ENCODE measurements around the gene TAS2R46. TPM values are rescaled to one million over a fixed set of nuclear protein-coding genes. Genes with fewer than 3 reads are reported as not detected.
A peak's percentile ranks its signal among the peaks of the same experiment; 100 is the strongest.

The TAS2R46 gene
- total RNA-seq, 1 experiment from 2014 or later, result 1.2 TPM

- ChIA-PET CTCF (no interaction called here), POLR2A (ENCODE audit: unreplicated experiment) (no interaction called here)
- TF ChIP-seq, protein P1, sequence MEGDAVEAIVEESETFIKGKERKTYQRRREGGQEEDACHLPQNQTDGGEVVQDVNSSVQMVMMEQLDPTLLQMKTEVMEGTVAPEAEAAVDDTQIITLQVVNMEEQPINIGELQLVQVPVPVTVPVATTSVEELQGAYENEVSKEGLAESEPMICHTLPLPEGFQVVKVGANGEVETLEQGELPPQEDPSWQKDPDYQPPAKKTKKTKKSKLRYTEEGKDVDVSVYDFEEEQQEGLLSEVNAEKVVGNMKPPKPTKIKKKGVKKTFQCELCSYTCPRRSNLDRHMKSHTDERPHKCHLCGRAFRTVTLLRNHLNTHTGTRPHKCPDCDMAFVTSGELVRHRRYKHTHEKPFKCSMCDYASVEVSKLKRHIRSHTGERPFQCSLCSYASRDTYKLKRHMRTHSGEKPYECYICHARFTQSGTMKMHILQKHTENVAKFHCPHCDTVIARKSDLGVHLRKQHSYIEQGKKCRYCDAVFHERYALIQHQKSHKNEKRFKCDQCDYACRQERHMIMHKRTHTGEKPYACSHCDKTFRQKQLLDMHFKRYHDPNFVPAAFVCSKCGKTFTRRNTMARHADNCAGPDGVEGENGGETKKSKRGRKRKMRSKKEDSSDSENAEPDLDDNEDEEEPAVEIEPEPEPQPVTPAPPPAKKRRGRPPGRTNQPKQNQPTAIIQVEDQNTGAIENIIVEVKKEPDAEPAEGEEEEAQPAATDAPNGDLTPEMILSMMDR (conservative IDR thresholded peaks at IDR 0.05), result no peak
- TF ChIP-seq EZH2 (IDR thresholded peaks at IDR 0.05; ENCODE audit: low read depth), result no peak
- Histone ChIP-seq H3K27me3 (ENCODE audit: insufficient read depth, low read depth) (no peaks in the 10 kb centered on the region), H2AFZ (no peak overlapping the region), H3K36me3 (ENCODE audit: low read depth) (no peaks in the 10 kb centered on the region), H4K20me1 (ENCODE audit: insufficient read depth) (no peaks in the 10 kb centered on the region), H3K79me2 (ENCODE audit: low read depth) (no peaks in the 10 kb centered on the region), H3K4me1 (replicated peaks; ENCODE audit: insufficient read depth) (no peaks in the 10 kb centered on the region), H3K9me2 (ENCODE audit: insufficient read depth) (no peaks in the 10 kb centered on the region), H3F3A (ENCODE audit: insufficient read depth, low read depth) (no peaks in the 10 kb centered on the region), H3K4me3 (no peak overlapping the region), H3K9me3 (ENCODE audit: insufficient read depth, low read depth) (no peaks in the 10 kb centered on the region), H3K4me2 (no peak overlapping the region), H3K27ac (no peak overlapping the region)
- intact Hi-C loops (cut with micrococcal nuclease; ENCODE audit: unreplicated experiment), result loop anchor here (1.0 kb wide), 1 partner anchor 54 kb away; no protein-coding TSS in a partner anchor
- no TSS peak for BruUV-seq (replicated peaks)
- DNase-seq, result peak in 1 of 2 experiments; percentile 4
Measured at GRCh38 chr12:11015775-11016430, 46.2 kb downstream of the TAS2R46 start.

DNA sequence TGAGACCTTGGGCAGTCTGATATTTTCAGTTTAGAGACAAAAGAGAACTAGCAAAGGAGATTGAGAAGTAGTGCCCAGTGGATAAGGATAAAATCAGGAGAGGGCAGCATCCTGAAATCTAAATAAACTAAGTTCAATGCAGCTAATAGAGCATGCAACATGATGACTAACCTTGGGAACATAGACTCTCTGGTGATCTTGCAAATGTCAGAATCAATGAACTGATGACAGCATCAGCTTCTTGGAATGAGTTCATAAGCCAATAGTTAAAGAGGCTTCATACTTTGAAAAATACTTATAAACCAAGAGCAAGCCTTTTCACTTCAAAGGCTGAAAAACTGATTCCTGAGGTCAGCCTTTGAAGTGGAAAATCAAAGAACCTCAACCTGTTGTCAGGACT lies 47.9 kb downstream of the TAS2R46 start:
- H3F3A ChIP-seq (ENCODE audit: insufficient read depth, low read depth), result no peaks in the 10 kb centered on the region
- no peak overlapping the region for H3K27ac ChIP-seq
- H3K36me3 ChIP-seq (ENCODE audit: low read depth), result no peaks in the 10 kb centered on the region
- no peaks in the 10 kb centered on the region for H3K4me1 ChIP-seq (replicated peaks; ENCODE audit: insufficient read depth)
- no peak overlapping the region for H2AFZ ChIP-seq
- BruUV-seq (replicated peaks), result no TSS peak
- intact Hi-C loops (cut with micrococcal nuclease; ENCODE audit: unreplicated experiment), result no loop called here
- no peaks in the 10 kb centered on the region for H3K9me3 ChIP-seq (ENCODE audit: insufficient read depth, low read depth)
- no peaks in the 10 kb centered on the region for H3K27me3 ChIP-seq (ENCODE audit: insufficient read depth, low read depth)
- TF ChIP-seq EZH2 (IDR thresholded peaks at IDR 0.05; ENCODE audit: low read depth), result no peak
- TF ChIP-seq, protein P1 (conservative IDR thresholded peaks at IDR 0.05), result no peak
- H3K4me2 ChIP-seq, result no peak overlapping the region
- H3K79me2 ChIP-seq (ENCODE audit: low read depth), result no peaks in the 10 kb centered on the region
- H3K4me3 ChIP-seq, result no peak overlapping the region
- no peak for DNase-seq
- ChIA-PET CTCF (no interaction called here), POLR2A (ENCODE audit: unreplicated experiment) (no interaction called here)
- H4K20me1 ChIP-seq (ENCODE audit: insufficient read depth), result no peaks in the 10 kb centered on the region
- no peaks in the 10 kb centered on the region for H3K9me2 ChIP-seq (ENCODE audit: insufficient read depth)

Other genes with a start within 250 kb of the TAS2R46 start
- 1.4 and 2.2 TPM in 2 replicates for gene TAS2R10, start 235.9 kb downstream of the TAS2R46 start, total RNA-seq (2021)
- gene PRR4, start 212.8 kb downstream of the TAS2R46 start, total RNA-seq (2021), result 5.1 and 7.1 TPM in 2 replicates
- gene PRH1, start 178.0 kb downstream of the TAS2R46 start, total RNA-seq (2021), result 14.4 and 17.2 TPM in 2 replicates
- 1.9 and 2.6 TPM in 2 replicates for gene TAS2R13, start 152.7 kb downstream of the TAS2R46 start, total RNA-seq (2021)
- not detected in 2 replicates for gene PRH2, start 133.1 kb downstream of the TAS2R46 start, total RNA-seq (2021)
- 1.8 and 3.3 TPM in 2 replicates for gene TAS2R14, start 123.0 kb downstream of the TAS2R46 start, total RNA-seq (2021)
- 1.6 and 2.3 TPM in 2 replicates for gene TAS2R50, start 75.4 kb downstream of the TAS2R46 start, total RNA-seq (2021)
- 1.8 and 2.6 TPM in 2 replicates for gene TAS2R20, start 64.0 kb downstream of the TAS2R46 start, total RNA-seq (2021)
- gene TAS2R19, start 39.7 kb downstream of the TAS2R46 start, total RNA-seq (2021), result 3.3 TPM in 2 replicates
- 3.1 and 3.5 TPM in 2 replicates for gene TAS2R31, start 30.9 kb downstream of the TAS2R46 start, total RNA-seq (2021)
- 1.1 and 1.5 TPM in 2 replicates for gene TAS2R43, start 30.0 kb upstream of the TAS2R46 start, total RNA-seq (2021)
- 2.9 and 3.1 TPM in 2 replicates for gene TAS2R30, start 72.3 kb upstream of the TAS2R46 start, total RNA-seq (2021)
- 7.9 and 10.8 TPM in 2 replicates for gene SMIM10L1, start 108.9 kb upstream of the TAS2R46 start, total RNA-seq (2021)
- not detected in 2 replicates for gene TAS2R42, start 124.6 kb upstream of the TAS2R46 start, total RNA-seq (2021)
- not detected in 2 replicates for gene PRB3, start 207.4 kb upstream of the TAS2R46 start, total RNA-seq (2021)
- not detected in 2 replicates for gene PRB4, start 248.1 kb upstream of the TAS2R46 start, total RNA-seq (2021)

Measured in PC-9 (cell line).